VCaP (cell line): ENCODE data around the gene PGA3.
"Not testable (repeated sequence)": the region's sequence is repeated elsewhere in the genome, so short reads cannot be mapped to it uniquely, and the experiment has no call there.

Experiments used
- H3K27ac ChIP-seq: fragments of 450-650 bp; 2 replicates; pipeline ENCODE4 v1.5.1; 2017
- CTCF ChIP-seq: fragments of 450-650 bp; conservative IDR thresholded peaks from 2 replicates; pipeline ENCODE4 v1.5.1; 2017; ENCODE audit warnings: mild to moderate bottlenecking, moderate library complexity

Gene PGA3

DNA sequence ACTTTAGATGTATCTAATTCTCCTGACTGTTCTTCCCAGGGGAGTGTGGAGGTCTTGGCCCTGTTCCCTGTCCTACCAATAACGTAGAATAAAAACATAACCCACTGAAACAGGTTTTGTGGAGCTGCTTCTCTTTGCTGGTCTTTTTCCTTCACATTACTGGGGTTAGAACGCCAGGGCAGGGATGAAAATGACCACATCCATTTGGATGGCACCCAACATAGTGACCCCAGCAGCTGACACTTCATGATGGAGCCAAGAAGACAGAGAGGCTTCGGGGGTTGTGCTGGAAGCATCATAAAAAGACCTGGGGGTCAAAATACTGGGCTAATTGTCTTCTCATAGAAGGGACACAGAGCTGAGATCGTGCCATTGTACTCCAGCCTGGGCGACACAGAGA lies 28.3 kb downstream of the PGA3 start:
- H3K27ac ChIP-seq, result not testable (repeated sequence)

- not testable (repeated sequence) for H3K27ac ChIP-seq
Observed at GRCh38 chr11:61232548-61233145, 29.3 kb downstream of the PGA3 start.

DNA sequence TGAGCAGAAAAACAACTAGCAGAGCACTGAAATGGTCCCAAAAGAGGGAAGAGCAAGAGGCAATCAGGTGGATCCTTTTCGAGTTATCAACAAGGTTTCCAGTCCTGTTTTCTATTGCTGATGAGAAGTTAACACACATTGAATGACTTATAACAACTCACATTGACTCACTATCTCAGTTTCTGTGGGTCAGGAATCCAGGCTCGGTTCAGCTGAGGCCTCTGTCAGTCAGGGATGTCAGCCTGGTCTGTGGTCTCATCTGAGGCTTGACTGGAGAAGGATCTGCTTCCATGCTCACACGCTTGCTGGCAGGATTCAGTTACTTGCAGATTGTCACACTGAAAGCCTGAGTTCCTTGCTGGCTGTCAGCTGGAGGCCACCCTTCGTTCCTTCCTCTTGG lies 33.8 kb downstream of the PGA3 start:
- not testable (repeated sequence) for H3K27ac ChIP-seq

DNA sequence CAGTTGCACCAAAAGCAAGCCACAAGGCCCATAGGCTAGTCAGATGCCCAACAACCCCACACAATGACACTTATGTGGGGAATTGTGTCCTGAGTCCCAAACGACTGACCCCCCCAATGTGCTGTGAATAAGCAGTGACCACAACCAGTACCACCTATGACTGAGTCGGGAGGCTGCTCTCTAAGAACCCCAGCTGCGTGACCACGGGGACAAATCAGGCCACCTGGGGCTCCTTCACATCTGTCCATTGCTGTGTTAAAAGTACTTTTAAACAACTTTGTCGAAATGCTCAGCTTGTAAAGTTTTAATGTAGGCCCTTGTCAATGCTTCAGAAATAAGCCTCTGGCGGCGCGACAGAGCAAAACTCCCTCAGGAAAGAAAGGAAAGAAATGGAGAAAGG lies 37.0 kb downstream of the PGA3 start:
- not testable (repeated sequence) for H3K27ac ChIP-seq

GRCh38 chr11:61240875-61241274 lies 37.6 kb downstream of the PGA3 start, which contains the start of gene PGA5:
Gene PGA5, plus strand, starts transcription at chr11:61241175. Its CDS starts 52 bp downstream, at chr11:61241227.
- not testable (repeated sequence) for H3K27ac ChIP-seq

- not testable (repeated sequence) for H3K27ac ChIP-seq
Observed at GRCh38 chr11:61241526-61241925, 38.2 kb downstream of the PGA3 start.

GRCh38 chr11:61245284-61245964 lies 42.1 kb downstream of the PGA3 start:
- not testable (repeated sequence) for H3K27ac ChIP-seq

GRCh38 chr11:61248071-61248470 lies 44.8 kb downstream of the PGA3 start:
- H3K27ac ChIP-seq, result not testable (repeated sequence)

- H3K27ac ChIP-seq, result not testable (repeated sequence)
Observed at GRCh38 chr11:61249201-61249600, 45.9 kb downstream of the PGA3 start.

GRCh38 chr11:61250796-61251765 lies 47.8 kb downstream of the PGA3 start:
- not testable (repeated sequence) for H3K27ac ChIP-seq

GRCh38 chr11:61252332-61252731 lies 49.0 kb downstream of the PGA3 start:
- not testable (repeated sequence) for H3K27ac ChIP-seq

GRCh38 chr11:61254403-61255025 lies 51.2 kb downstream of the PGA3 start:
- peak; percentile 81 for TF ChIP-seq CTCF
- no peak overlapping the region for H3K27ac ChIP-seq

GRCh38 chr11:61256710-61257482 lies 53.6 kb downstream of the PGA3 start:
- H3K27ac ChIP-seq, result no peak overlapping the region

More at GRCh38 chr11:61256710-61257482, 53.6 kb downstream of the PGA3 start:
- no peak for TF ChIP-seq CTCF
